Measurements from ENCODE around the gene IARS2.
"Not testable (repeated sequence)": the region's sequence is repeated elsewhere in the genome, so short reads cannot be mapped to it uniquely, and the experiment has no call there.

The IARS2 gene

DNA sequence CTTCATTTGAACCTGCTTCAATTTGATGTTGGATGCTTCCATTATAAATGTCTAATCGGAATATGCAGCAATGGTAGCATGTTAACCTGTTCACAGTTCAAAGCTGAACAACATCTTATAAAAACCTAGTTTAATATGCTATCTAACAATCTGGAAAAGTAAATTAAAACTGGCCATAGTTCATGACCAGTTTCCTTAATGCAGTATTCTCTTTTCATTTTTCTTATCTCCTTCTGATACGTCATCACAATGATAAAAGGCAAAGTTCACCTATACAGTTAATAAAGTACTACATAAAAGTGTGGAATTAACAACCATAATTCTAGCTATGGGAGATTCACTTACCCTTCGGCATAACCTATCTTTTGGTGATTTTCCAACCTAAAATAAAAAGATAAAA, 65.1 kb downstream of the IARS2 start:
- DNase-seq (ENCODE audit: low read depth in 1 of 2, low spot score in 1 of 2) = no peak
- TF ChIP-seq JUND (IDR thresholded peaks at IDR 0.05; ENCODE audit: low read depth) = no peak
- in situ Hi-C loops (cut with HindIII; ENCODE audit: low pct_unique_long_range_greater_than_20kb, low sequenced_read_pairs) = no loop called here

DNA sequence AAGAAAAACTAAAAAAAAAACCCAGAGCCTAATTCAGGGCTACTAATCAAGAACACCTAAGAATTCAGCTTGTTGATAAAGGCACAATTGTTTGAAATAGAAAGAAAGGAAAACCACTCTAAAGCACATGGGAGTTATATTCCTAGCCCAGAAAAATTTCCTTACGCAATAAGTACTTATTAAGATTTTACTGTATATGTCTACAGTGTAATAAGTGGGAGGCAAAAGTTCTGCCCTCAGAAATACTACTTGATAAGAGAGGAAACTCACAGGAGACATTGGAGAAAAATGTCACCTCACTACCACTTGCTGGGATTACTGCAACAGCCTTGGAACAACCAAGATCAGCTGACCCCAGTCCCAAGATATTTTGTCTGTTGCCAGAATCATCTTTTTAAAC, 66.1 kb downstream of the IARS2 start:
- no peak for TF ChIP-seq JUND (IDR thresholded peaks at IDR 0.05; ENCODE audit: low read depth)
- in situ Hi-C loops (cut with HindIII; ENCODE audit: low pct_unique_long_range_greater_than_20kb, low sequenced_read_pairs) = no loop called here
- DNase-seq (ENCODE audit: low read depth in 1 of 2, low spot score in 1 of 2) = no peak

DNA sequence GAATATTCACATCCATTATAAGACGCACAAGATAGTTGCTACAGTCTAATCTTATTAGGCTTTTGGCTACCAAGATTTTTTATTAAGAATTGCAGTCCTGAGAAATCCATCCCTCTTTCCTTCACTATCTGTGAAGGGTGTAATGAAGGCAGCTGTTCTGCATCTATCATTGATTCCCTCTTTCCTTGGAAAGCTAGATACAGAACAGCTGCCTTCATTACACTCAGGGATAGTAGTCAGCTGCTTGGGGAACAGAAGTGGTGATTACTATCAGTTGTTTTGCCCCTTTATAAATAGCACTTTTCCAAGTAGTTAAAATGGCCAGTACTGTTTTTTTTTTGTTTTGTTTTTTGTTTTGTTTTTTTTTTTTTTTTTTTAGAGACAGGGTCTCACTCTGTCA, 70.2 kb downstream of the IARS2 start:
- in situ Hi-C loops (cut with HindIII; ENCODE audit: low pct_unique_long_range_greater_than_20kb, low sequenced_read_pairs) = no loop called here
- TF ChIP-seq JUND (IDR thresholded peaks at IDR 0.05; ENCODE audit: low read depth) = no peak
- no peak for DNase-seq (ENCODE audit: low read depth in 1 of 2, low spot score in 1 of 2)

DNA sequence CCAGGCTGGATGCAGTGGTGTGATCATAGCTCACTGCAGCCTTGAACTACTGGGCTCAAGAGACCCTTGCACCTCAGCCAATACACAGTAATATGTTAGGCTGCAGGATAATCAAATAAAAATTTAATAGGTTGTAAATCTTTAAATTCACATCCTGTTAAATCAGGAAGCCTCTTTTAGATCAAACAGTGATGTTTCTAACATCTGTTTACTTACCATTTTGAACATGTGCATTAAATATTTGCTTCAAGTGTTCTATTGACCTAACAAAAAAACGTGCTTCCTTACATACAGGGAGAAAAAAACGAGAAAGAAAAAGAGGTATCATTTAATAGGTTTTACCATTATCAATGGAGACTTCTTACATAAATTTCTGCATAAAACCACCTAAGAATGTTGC, 70.6 kb downstream of the IARS2 start:
- TF ChIP-seq JUND (IDR thresholded peaks at IDR 0.05; ENCODE audit: low read depth) = no peak
- in situ Hi-C loops (cut with HindIII; ENCODE audit: low pct_unique_long_range_greater_than_20kb, low sequenced_read_pairs) = no loop called here
- no peak for DNase-seq (ENCODE audit: low read depth in 1 of 2, low spot score in 1 of 2)

DNA sequence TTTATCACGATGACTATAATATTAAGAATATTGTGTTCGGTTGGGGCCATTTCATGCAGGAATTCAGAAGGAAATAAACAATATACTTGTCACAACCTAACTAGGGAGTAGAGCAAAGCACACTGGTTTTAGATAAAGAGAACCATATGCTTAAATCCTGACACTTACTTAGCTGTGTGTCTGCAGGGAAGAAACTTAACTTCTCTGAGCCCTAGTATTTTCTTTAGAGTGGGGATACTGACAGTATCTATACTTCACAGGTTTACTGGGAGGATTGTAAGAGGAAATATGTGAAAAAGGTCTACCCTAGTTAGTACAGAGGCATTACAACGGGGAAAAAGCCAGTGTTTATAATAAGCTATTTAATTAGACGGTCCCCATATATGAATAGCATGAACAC, 72.9 kb downstream of the IARS2 start:
- no peak for TF ChIP-seq JUND (IDR thresholded peaks at IDR 0.05; ENCODE audit: low read depth)
- no peak for DNase-seq (ENCODE audit: low read depth in 1 of 2, low spot score in 1 of 2)
- in situ Hi-C loops (cut with HindIII; ENCODE audit: low pct_unique_long_range_greater_than_20kb, low sequenced_read_pairs) = no loop called here

DNA sequence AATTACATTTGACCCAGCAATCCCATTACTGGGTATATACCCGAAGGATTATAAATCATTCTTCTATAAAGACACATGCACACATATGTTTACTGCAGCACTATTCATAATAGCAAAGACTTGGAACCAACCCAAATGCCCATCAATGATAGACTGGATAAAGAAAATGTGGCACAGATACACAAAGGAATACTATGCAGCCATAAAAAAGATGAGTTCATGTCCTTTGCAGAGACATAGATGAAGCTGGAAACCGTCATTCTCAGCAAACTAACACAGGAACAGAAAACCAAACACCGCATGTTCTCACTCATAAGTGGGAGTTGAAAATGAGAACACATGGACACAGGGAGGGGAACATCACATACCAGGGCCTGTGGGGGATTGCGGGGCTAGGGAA, 76.0 kb downstream of the IARS2 start:
- in situ Hi-C loops (cut with HindIII; ENCODE audit: low pct_unique_long_range_greater_than_20kb, low sequenced_read_pairs); DNase-seq (ENCODE audit: low read depth in 1 of 2, low spot score in 1 of 2): not testable (repeated sequence)

DNA sequence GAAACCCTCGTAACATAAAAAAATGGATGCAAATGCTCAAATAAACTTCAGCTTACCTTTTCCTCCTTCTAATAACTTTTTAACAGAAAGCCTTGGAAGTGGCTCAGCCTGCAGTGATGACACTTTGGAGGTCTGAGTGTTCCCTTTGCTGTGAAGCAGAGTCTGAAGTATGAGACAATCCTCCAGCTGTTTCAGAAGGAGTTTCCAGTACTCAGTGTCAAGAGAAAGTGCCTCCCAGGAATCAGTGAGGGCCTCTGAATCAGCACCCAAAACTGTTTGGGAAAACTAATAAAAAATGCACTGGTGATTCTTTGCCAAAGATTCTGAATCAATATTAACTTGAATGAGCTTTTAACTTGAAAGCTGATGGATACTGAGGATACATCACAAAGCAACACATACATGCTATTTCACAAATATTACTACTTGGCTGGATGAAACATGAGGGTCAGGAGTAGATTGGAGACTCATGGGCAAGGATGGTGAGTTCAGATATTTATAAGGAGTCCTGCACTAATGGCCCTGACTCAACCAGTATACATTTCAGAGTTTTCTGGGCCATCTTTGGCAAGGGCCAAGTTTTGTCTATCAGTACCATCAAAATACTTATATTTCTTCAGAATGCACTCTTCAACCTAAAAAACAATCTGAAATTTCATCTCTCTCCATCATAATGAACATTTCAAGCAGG, 77.0 kb downstream of the IARS2 start:
- in situ Hi-C loops (cut with HindIII; ENCODE audit: low pct_unique_long_range_greater_than_20kb, low sequenced_read_pairs) = no loop called here
- DNase-seq (ENCODE audit: low read depth in 1 of 2, low spot score in 1 of 2) = no peak
- TF ChIP-seq JUND (IDR thresholded peaks at IDR 0.05; ENCODE audit: low read depth) = no peak

DNA sequence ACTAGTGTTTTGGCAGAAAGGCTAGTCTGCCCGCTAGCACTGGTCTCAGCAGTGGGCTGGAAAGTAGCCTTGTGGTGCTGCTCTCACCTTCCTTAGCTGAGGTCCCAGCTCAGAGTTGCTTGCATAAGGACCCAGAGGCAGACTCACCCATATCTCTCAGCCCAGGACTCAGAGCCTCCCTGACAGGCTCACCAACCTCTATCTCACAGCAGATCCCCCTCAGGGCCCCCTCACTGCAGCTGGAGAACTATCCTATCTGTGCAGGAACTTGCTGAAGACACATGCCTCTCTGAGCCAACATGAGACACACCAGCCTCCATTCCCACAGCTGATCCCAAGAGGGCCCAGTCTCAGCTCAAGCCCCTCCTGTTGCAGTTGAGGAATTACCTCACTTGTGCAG, 82.6 kb downstream of the IARS2 start:
- TF ChIP-seq JUND (IDR thresholded peaks at IDR 0.05; ENCODE audit: low read depth) = no peak
- in situ Hi-C loops (cut with HindIII; ENCODE audit: low pct_unique_long_range_greater_than_20kb, low sequenced_read_pairs) = no loop called here
- DNase-seq (ENCODE audit: low read depth in 1 of 2, low spot score in 1 of 2) = no peak

DNA sequence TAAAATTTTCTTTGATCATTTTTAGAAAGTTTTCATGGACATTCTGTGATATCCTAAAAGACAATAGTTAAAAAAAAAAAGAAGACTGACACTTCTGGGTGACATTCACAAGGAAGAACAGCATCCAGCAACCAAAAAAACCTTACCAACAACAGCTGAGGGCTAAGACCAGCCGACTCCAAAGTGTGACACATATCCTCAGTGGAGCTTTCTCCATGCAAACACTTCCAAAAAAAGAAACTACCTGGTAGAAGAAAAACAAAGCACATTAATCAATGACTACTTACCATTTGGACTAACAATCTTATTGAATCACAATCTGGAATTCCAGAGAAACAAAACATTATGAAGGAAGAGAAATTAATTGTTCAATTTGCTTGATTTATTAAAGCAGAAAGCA, 88.2 kb downstream of the IARS2 start:
- in situ Hi-C loops (cut with HindIII; ENCODE audit: low pct_unique_long_range_greater_than_20kb, low sequenced_read_pairs) = no loop called here
- no peak for DNase-seq (ENCODE audit: low read depth in 1 of 2, low spot score in 1 of 2)
- no peak for TF ChIP-seq JUND (IDR thresholded peaks at IDR 0.05; ENCODE audit: low read depth)

DNA sequence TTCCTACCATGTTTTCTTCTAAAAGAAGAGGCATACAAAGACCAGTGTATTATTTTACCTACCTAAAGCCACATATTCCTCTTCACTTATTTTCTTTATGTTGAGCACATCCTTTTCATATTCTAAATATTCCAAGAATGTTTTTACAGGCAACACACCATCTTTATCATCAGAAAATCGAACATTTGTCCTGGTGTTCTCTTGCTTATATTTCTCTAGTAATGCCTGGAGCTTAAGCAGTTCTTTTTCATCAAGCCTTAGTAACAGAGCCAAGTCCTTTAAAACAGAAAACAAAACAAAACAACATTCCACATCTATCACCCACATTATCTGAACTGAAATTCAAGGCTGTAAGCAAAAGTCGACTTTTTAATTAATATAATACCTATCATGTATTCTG, 88.7 kb downstream of the IARS2 start:
- in situ Hi-C loops (cut with HindIII; ENCODE audit: low pct_unique_long_range_greater_than_20kb, low sequenced_read_pairs) = no loop called here
- peak in 1 of 2 experiments; percentile 52 for DNase-seq (ENCODE audit: low read depth in 1 of 2, low spot score in 1 of 2)
- peak; percentile 77 for TF ChIP-seq JUND (IDR thresholded peaks at IDR 0.05; ENCODE audit: low read depth)

DNA sequence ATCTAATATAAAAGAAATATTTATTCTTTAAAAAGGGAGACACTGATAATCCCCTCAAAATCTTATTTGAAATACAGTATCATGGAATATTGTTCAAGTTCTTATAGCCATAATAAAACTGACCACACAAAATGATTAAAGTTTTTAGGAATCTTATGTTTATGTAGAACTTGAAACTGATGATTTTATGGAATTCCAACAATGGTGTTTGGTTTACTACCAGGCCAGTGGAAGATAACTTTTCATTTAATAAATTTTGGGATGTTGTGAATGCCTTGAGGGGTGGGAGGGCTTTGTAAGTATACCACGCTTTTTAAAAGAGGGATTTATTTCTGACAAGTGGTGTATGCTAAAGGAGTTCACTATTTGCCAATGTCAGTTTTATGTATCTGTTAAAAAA, 90.6 kb downstream of the IARS2 start:
- DNase-seq (ENCODE audit: low read depth in 1 of 2, low spot score in 1 of 2) = no peak
- in situ Hi-C loops (cut with HindIII; ENCODE audit: low pct_unique_long_range_greater_than_20kb, low sequenced_read_pairs) = no loop called here
- no peak for TF ChIP-seq JUND (IDR thresholded peaks at IDR 0.05; ENCODE audit: low read depth)

DNA sequence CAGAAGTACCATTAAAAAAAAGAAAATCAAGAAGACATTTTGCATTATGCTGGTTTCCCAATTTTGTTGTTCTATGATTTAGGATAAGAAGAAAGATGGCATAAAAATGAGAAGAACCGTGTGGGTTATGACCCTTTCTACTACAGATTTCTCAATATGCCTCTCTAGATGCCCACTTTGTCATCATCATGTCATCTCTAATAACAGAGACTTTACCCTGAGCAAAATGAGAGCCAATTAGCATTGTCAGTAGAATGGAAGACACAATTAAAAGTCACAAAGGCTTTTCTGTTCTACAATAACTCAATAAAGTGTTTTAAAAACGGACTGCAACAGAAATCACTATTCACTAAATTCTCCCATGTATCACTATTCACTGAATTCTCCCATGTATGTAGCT, 92.8 kb downstream of the IARS2 start:
- DNase-seq (ENCODE audit: low read depth in 1 of 2, low spot score in 1 of 2) = no peak
- in situ Hi-C loops (cut with HindIII; ENCODE audit: low pct_unique_long_range_greater_than_20kb, low sequenced_read_pairs) = no loop called here

DNA sequence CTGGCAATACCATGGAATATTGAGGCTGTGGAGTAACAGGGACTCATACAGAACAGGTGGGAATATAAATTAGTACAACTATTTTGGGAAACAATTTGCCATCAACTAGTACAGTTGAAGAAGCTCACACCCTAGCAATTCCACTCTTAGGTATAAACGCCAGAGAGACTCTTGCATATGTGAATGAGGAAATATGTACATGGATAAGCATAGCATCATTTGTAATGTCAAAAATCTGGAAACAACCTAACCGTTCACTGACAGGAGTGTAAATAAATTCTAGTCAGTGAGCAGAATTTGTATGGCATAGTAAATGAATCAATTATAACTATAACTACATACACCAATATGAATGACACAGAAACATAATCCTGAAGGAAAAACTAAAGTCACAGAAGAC, 94.6 kb downstream of the IARS2 start:
- TF ChIP-seq JUND (IDR thresholded peaks at IDR 0.05; ENCODE audit: low read depth) = no peak
- no peak for DNase-seq (ENCODE audit: low read depth in 1 of 2, low spot score in 1 of 2)
- in situ Hi-C loops (cut with HindIII; ENCODE audit: low pct_unique_long_range_greater_than_20kb, low sequenced_read_pairs) = no loop called here

More for the DNA sequence above, 92.8 kb downstream of the IARS2 start:
- TF ChIP-seq JUND (IDR thresholded peaks at IDR 0.05; ENCODE audit: low read depth) = no peak

DNA sequence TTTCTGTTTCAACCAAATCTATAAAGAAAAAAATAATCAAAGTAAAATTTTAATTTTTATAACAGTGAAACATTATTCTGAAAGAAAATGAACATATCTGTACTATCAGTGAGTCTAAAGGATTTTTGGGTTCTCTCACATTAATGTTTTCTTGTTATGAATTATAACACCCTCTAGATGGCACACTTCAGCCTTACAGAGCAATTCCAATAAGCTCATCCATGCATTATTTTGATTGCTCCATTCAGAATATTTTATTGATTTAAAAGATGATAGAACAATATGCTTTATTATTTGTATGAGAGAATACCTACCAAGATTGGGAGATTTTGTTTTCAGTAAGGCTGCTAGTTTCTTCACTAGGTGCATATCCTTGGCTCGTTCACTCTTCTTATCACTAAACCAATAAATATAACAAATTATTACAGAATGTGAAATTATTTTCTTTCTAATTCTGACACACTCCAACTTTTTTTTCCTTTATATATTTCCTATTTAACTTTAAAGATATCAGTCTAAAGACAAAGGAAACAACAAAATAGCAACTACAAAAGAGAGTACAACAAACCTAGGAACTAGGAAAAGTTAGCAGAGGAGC, 95.9 kb downstream of the IARS2 start:
- TF ChIP-seq JUND (IDR thresholded peaks at IDR 0.05; ENCODE audit: low read depth) = no peak
- DNase-seq (ENCODE audit: low read depth in 1 of 2, low spot score in 1 of 2) = peak; percentile 30 to 55
- in situ Hi-C loops (cut with HindIII; ENCODE audit: low pct_unique_long_range_greater_than_20kb, low sequenced_read_pairs) = no loop called here
